Measurements from ENCODE around the gene TBCA.

DNA sequence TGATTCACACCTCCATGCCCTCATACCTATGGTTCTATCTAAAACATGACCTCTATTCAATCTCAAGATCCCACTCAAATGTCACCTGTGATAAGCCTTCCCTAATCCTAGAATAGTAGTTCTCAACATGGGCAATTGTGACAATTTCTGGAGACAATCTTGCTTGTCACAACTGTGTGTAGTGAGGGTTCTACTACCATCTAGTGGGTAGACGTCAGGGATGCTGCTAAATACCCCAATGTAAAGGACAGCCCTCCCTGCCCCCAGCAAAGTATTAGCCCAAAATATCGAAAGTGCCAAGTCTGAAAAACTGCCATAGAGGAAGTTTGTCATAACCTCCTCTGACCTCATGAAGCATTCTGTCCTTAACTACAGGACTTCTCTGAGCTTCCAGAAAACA, 32.0 kb downstream of the TBCA start:
- TF ChIP-seq YY1 (IDR thresholded peaks at IDR 0.05; ENCODE audit: insufficient read depth, insufficient replicate concordance, low read depth, low read length) (no peak), ZNF232 (CRISPR knock-in tag; IDR thresholded peaks at IDR 0.05; ENCODE audit: borderline replicate concordance) (no peak), ZNF263 (CRISPR knock-in tag; IDR thresholded peaks at IDR 0.05) (no peak), PHF21A (CRISPR knock-in tag; IDR thresholded peaks at IDR 0.05) (no peak)
- TF ChIP-seq, protein P1, sequence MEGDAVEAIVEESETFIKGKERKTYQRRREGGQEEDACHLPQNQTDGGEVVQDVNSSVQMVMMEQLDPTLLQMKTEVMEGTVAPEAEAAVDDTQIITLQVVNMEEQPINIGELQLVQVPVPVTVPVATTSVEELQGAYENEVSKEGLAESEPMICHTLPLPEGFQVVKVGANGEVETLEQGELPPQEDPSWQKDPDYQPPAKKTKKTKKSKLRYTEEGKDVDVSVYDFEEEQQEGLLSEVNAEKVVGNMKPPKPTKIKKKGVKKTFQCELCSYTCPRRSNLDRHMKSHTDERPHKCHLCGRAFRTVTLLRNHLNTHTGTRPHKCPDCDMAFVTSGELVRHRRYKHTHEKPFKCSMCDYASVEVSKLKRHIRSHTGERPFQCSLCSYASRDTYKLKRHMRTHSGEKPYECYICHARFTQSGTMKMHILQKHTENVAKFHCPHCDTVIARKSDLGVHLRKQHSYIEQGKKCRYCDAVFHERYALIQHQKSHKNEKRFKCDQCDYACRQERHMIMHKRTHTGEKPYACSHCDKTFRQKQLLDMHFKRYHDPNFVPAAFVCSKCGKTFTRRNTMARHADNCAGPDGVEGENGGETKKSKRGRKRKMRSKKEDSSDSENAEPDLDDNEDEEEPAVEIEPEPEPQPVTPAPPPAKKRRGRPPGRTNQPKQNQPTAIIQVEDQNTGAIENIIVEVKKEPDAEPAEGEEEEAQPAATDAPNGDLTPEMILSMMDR (CRISPR knock-in tag; IDR thresholded peaks at IDR 0.05) = no peak
- TF ChIP-seq, protein P2, sequence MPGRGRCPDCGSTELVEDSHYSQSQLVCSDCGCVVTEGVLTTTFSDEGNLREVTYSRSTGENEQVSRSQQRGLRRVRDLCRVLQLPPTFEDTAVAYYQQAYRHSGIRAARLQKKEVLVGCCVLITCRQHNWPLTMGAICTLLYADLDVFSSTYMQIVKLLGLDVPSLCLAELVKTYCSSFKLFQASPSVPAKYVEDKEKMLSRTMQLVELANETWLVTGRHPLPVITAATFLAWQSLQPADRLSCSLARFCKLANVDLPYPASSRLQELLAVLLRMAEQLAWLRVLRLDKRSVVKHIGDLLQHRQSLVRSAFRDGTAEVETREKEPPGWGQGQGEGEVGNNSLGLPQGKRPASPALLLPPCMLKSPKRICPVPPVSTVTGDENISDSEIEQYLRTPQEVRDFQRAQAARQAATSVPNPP (CRISPR knock-in tag; IDR thresholded peaks at IDR 0.05) = no peak
- TF ChIP-seq, protein P3, sequence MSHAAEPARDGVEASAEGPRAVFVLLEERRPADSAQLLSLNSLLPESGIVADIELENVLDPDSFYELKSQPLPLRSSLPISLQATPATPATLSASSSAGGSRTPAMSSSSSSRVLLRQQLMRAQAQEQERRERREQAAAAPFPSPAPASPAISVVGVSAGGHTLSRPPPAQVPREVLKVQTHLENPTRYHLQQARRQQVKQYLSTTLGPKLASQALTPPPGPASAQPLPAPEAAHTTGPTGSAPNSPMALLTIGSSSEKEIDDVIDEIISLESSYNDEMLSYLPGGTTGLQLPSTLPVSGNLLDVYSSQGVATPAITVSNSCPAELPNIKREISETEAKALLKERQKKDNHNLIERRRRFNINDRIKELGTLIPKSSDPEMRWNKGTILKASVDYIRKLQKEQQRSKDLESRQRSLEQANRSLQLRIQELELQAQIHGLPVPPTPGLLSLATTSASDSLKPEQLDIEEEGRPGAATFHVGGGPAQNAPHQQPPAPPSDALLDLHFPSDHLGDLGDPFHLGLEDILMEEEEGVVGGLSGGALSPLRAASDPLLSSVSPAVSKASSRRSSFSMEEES (CRISPR knock-in tag; IDR thresholded peaks at IDR 0.05) = no peak
- TF ChIP-seq, protein P4, sequence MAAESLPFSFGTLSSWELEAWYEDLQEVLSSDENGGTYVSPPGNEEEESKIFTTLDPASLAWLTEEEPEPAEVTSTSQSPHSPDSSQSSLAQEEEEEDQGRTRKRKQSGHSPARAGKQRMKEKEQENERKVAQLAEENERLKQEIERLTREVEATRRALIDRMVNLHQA (CRISPR knock-in tag; IDR thresholded peaks at IDR 0.05) = no peak
- TF ChIP-seq, protein P5, sequence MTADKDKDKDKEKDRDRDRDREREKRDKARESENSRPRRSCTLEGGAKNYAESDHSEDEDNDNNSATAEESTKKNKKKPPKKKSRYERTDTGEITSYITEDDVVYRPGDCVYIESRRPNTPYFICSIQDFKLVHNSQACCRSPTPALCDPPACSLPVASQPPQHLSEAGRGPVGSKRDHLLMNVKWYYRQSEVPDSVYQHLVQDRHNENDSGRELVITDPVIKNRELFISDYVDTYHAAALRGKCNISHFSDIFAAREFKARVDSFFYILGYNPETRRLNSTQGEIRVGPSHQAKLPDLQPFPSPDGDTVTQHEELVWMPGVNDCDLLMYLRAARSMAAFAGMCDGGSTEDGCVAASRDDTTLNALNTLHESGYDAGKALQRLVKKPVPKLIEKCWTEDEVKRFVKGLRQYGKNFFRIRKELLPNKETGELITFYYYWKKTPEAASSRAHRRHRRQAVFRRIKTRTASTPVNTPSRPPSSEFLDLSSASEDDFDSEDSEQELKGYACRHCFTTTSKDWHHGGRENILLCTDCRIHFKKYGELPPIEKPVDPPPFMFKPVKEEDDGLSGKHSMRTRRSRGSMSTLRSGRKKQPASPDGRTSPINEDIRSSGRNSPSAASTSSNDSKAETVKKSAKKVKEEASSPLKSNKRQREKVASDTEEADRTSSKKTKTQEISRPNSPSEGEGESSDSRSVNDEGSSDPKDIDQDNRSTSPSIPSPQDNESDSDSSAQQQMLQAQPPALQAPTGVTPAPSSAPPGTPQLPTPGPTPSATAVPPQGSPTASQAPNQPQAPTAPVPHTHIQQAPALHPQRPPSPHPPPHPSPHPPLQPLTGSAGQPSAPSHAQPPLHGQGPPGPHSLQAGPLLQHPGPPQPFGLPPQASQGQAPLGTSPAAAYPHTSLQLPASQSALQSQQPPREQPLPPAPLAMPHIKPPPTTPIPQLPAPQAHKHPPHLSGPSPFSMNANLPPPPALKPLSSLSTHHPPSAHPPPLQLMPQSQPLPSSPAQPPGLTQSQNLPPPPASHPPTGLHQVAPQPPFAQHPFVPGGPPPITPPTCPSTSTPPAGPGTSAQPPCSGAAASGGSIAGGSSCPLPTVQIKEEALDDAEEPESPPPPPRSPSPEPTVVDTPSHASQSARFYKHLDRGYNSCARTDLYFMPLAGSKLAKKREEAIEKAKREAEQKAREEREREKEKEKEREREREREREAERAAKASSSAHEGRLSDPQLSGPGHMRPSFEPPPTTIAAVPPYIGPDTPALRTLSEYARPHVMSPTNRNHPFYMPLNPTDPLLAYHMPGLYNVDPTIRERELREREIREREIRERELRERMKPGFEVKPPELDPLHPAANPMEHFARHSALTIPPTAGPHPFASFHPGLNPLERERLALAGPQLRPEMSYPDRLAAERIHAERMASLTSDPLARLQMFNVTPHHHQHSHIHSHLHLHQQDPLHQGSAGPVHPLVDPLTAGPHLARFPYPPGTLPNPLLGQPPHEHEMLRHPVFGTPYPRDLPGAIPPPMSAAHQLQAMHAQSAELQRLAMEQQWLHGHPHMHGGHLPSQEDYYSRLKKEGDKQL (CRISPR knock-in tag; IDR thresholded peaks at IDR 0.05; ENCODE audit: low read depth) = no peak

All from HepG2 (cell line).